HepG2 (cell line): ENCODE data around the gene PHLPP2. TPM values are rescaled to one million over a fixed set of nuclear protein-coding genes. Genes with fewer than 3 reads are reported as not detected.

Source experiments
- ATAC-seq: fragments of 200-7000 bp; cut with Tn5 transposase; 3 replicates; pipeline ENCODE4 v1.9.1; 2020; ENCODE audit warnings: mild to moderate bottlenecking, moderate library complexity
- BruUV-seq: library from RNA; stranded (reverse); fragments of 400-500 nt; replicated peaks from 2 replicates; lab custom pipeline; 2021; lab: Mats Ljungman, UMichigan
- CTCF ChIA-PET: fragments of 300-600 bp; formaldehyde crosslinking; extraction: SDS; loops from one replicate; lab custom pipeline; 2021; ENCODE audit warnings: low total read pairs, inconsistent platforms, low intra/inter-chr PET ratio; lab: Yijun Ruan, JAX
- POLR2A ChIA-PET: fragments of 350-600 bp; sonication (Branson Sonifier 250); formaldehyde crosslinking; loops from one replicate; lab custom pipeline; 2020; ENCODE audit warnings: antibody characterized with exemption, inconsistent platforms; lab: Yijun Ruan, JAX
- DNase-seq: peaks from one replicate; pipeline ENCODE4 v3.0.0-alpha.2; 2015; ENCODE audit warnings: low spot score
- FAIRE-seq: peaks from 3 replicates; lab custom pipeline; 2011; peaks lifted over from hg19 to GRCh38; lab: Jason Lieb, UNC
- H2AFZ ChIP-seq: one replicate; pipeline ENCODE4 v1.6.1; 2011; ENCODE audit warnings: low read length, inconsistent platforms
- H3K27ac ChIP-seq: fragments of 300-600 bp; 3 replicates; pipeline ENCODE4 v1.8.0; 2011; ENCODE audit warnings: mixed run types, mild to moderate bottlenecking, mixed read lengths, low read length, inconsistent platforms; ENCODE audit not compliant: insufficient read depth; ENCODE audit errors: extremely low read length
- H3K27me3 ChIP-seq, 2 experiments: fragments of 200-600 bp in 1 of 2; 2 replicates in 1 of 2; 3 replicates in 1 of 2; pipeline versions ENCODE4 v1.6.0 to v1.8.0; 2011; ENCODE audit warnings: low read length in 2 of 2, mild to moderate bottlenecking in 2 of 2, moderate library complexity in 2 of 2, inconsistent platforms in 1 of 2; ENCODE audit not compliant: insufficient read depth in 2 of 2, control insufficient read depth in 1 of 2
- H3K36me3 ChIP-seq, 2 experiments: fragments of 200-600 bp in 1 of 2; replicated peaks in 1 of 2; 2 replicates in 1 of 2; 3 replicates in 1 of 2; pipeline versions ENCODE4 v1.5.1 to v1.8.0; 2011; ENCODE audit warnings: low read length in 2 of 2, inconsistent platforms in 1 of 2; ENCODE audit not compliant: insufficient read depth in 2 of 2, control insufficient read depth in 1 of 2
- H3K4me1 ChIP-seq: 2 replicates; pipeline ENCODE4 v1.5.1; 2012; ENCODE audit warnings: low read length, inconsistent platforms; ENCODE audit not compliant: insufficient read depth
- H3K4me2 ChIP-seq: 2 replicates; pipeline ENCODE4 v1.6.0; 2011; ENCODE audit warnings: low read depth, low read length, inconsistent platforms
- H3K4me3 ChIP-seq, 3 experiments: fragments of 200-600 bp in 1 of 3; sonication (generic), shearing (Covaris generic) in 1 of 3; replicated peaks in 1 of 3; 2 replicates each; pipeline ENCODE4 v1.5.1; 2011 to 2016; ENCODE audit warnings: low read length in 3 of 3, inconsistent platforms in 2 of 3, low read depth in 2 of 3, mild to moderate bottlenecking in 2 of 3, control low read depth in 1 of 3, mixed read lengths in 1 of 3; ENCODE audit not compliant: insufficient read depth in 1 of 3
- H3K79me2 ChIP-seq: one replicate; pipeline ENCODE4 v1.6.1; 2011; ENCODE audit warnings: low read length, inconsistent platforms; ENCODE audit not compliant: insufficient read depth
- H3K9ac ChIP-seq: 2 replicates; pipeline ENCODE4 v1.6.0; 2011; ENCODE audit warnings: mild to moderate bottlenecking, low read depth, low read length, inconsistent platforms; ENCODE audit not compliant: insufficient read depth
- H3K9me3 ChIP-seq: 2 replicates; pipeline ENCODE4 v1.5.1; 2012; ENCODE audit warnings: mild to moderate bottlenecking, low read length
- H4K20me1 ChIP-seq: 2 replicates; pipeline ENCODE4 v1.6.0; 2011; ENCODE audit warnings: inconsistent platforms, mild to moderate bottlenecking, low read length, moderate library complexity; ENCODE audit not compliant: insufficient read depth
- CCDC6 ChIP-seq: sonication (generic); formaldehyde crosslinking; IDR thresholded peaks from 2 replicates; pipeline ENCODE4 v1.8.1; 2022; ENCODE audit warnings: mild to moderate bottlenecking, missing genetic modification reagents, moderate library complexity
- GMEB2 ChIP-seq: IDR thresholded peaks from 2 replicates; pipeline ENCODE4 v1.6.1; 2016; ENCODE audit warnings: missing biosample characterization, missing genetic modification reagents, low read depth
- HNRNPK ChIP-seq: fragments of 200-400 bp; formaldehyde crosslinking; IDR thresholded peaks from 2 replicates; pipeline ENCODE4 v1.6.1; 2018; ENCODE audit warnings: low read length, low read depth, moderate library complexity, mild to moderate bottlenecking; ENCODE audit not compliant: poor library complexity, severe bottlenecking
- MAFG ChIP-seq: sonication (generic); formaldehyde crosslinking; IDR thresholded peaks from 2 replicates; pipeline ENCODE4 v1.5.1; 2020; ENCODE audit warnings: mild to moderate bottlenecking, missing genetic modification reagents
- SIX4 ChIP-seq: sonication (generic); formaldehyde crosslinking; IDR thresholded peaks from 2 replicates; pipeline ENCODE4 v1.4.0; 2020; ENCODE audit warnings: missing genetic modification reagents
- ZNF260 ChIP-seq: sonication (generic); formaldehyde crosslinking; IDR thresholded peaks from 2 replicates; pipeline ENCODE4 v1.4.0; 2020; ENCODE audit warnings: missing genetic modification reagents, low read depth, mild to moderate bottlenecking, borderline replicate concordance
- ZNF557 ChIP-seq: sonication (generic); formaldehyde crosslinking; IDR thresholded peaks from 2 replicates; pipeline ENCODE4 v1.4.0; 2020; ENCODE audit warnings: missing genetic modification reagents
- ZNF740 ChIP-seq: sonication (generic); formaldehyde crosslinking; IDR thresholded peaks from 2 replicates; pipeline ENCODE4 v1.4.0; 2020; ENCODE audit warnings: missing genetic modification reagents
- WGBS: methylation state at CpG from one replicate; pipeline ENCODE4 v1.1.6; 2017; ENCODE audit warnings: low lambda C conversion rate; 5-methylcytosine and 5-hydroxymethylcytosine counted together
- in situ Hi-C: cut with HindIII; loops from 2 replicates; pipeline ENCODE4 v1.10.0; 2017; ENCODE audit warnings: low pct_unique_long_range_greater_than_20kb; ENCODE audit not compliant: extremely low pct_ligation_motif_present
- intact Hi-C: fragments of 100-400 bp; cut with micrococcal nuclease; formaldehyde crosslinking; loops from one replicate; pipeline ENCODE4 v1.10.0; 2022; ENCODE audit not compliant: unreplicated experiment
- polyA plus RNA-seq, 8 experiments: library from polyadenylated mRNA; depleted of rRNA in 3 of 8; stranded (reverse) in 7 of 8; unstranded in 1 of 8; fragments of >200 nt; fragmentation: Illumina TruSeq in 4 of 8; extraction: Trizol in 4 of 8; gene quantifications; 2 replicates each; pipeline versions ENCODE4 v1.2.1 to v1.2.3, GENCODE V29; 2011 to 2016; ENCODE audit warnings: low read depth in 4 of 8, missing spikeins in 1 of 8, mixed read lengths in 1 of 8; ENCODE audit not compliant: insufficient read depth in 1 of 8
- total RNA-seq, 5 experiments: library from RNA; depleted of rRNA; stranded (reverse); fragments of >200 nt; fragmentation: Illumina TruSeq; extraction: Trizol; gene quantifications; 2 replicates each; pipeline ENCODE4 v1.2.3, GENCODE V29; 2016; ENCODE audit warnings: low read depth in 1 of 5
- TF ChIP-seq, protein P1 (sequence below): sonication (generic); formaldehyde crosslinking; conservative IDR thresholded peaks from 2 replicates; pipeline ENCODE4 v1.4.0; 2020; ENCODE audit warnings: missing genetic modification reagents

The PHLPP2 gene
- total and polyA plus RNA-seq, 2 of the 13 experiments (the other 11 are each of a cell fraction or from before 2014, with no cell fraction given) = 8.9 TPM

GRCh38 chr16:71658771-71659170 lies 65.7 kb downstream of the PHLPP2 start:
- in situ Hi-C loops (no loop called here), intact Hi-C loops (no loop called here)
- Histone ChIP-seq H3K36me3 (peaks cover 14 to 49% of the 10 kb centered on the region in 2 experiments), H3K9ac (no peak overlapping the region), H3K9me3 (no peaks in the 10 kb centered on the region), H3K4me3 (no peak overlapping the region), H3K4me2 (no peak overlapping the region), H2AFZ (no peak overlapping the region), H3K27ac (no peak overlapping the region), H3K79me2 (no peaks in the 10 kb centered on the region), H3K4me1 (no peaks in the 10 kb centered on the region), H4K20me1 (no peaks in the 10 kb centered on the region), H3K27me3 (no peaks in the 10 kb centered on the region)
- FAIRE-seq (peak; percentile 40), ATAC-seq (no peak), DNase-seq (no peak)
- ChIA-PET POLR2A (no interaction called here), CTCF (no interaction called here)
- WGBS = 97% methylated on average over 4 of the region's 4 CpGs
- no TSS peak for BruUV-seq
- no peak for TF ChIP-seq SIX4 (CRISPR knock-in tag)
- TF ChIP-seq CCDC6 = no peak
- TF ChIP-seq MAFG (CRISPR knock-in tag) = no peak

GRCh38 chr16:71649704-71650103 lies 74.8 kb downstream of the PHLPP2 start:
- H3K79me2 ChIP-seq = no peaks in the 10 kb centered on the region
- ATAC-seq = no peak
- no peak overlapping the region for H3K9ac ChIP-seq
- no peak overlapping the region for H3K27ac ChIP-seq
- DNase-seq = no peak
- ChIA-PET CTCF (no interaction called here), POLR2A (no interaction called here)
- no peaks in the 10 kb centered on the region for H3K4me1 ChIP-seq
- peaks cover 4% of the 10 kb centered on the region; the same call in 1 of the 2 replicates for H4K20me1 ChIP-seq
- peaks cover 16 to 52% of the 10 kb centered on the region in 2 experiments; a peak in 4 of 5 replicates for H3K36me3 ChIP-seq
- H3K9me3 ChIP-seq = no peaks in the 10 kb centered on the region
- no peak for FAIRE-seq
- H3K4me2 ChIP-seq = no peak overlapping the region
- no peak overlapping the region for H3K4me3 ChIP-seq
- no TSS peak for BruUV-seq
- in situ Hi-C loops (no loop called here), intact Hi-C loops (loop anchor here (1.0 kb wide), 1 partner anchor 97 kb away; no protein-coding TSS in a partner anchor)
- TF ChIP-seq, protein P1, sequence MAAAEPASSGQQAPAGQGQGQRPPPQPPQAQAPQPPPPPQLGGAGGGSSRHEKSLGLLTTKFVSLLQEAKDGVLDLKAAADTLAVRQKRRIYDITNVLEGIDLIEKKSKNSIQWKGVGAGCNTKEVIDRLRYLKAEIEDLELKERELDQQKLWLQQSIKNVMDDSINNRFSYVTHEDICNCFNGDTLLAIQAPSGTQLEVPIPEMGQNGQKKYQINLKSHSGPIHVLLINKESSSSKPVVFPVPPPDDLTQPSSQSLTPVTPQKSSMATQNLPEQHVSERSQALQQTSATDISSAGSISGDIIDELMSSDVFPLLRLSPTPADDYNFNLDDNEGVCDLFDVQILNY (CRISPR knock-in tag) = no peak
- TF ChIP-seq ZNF740 (no peak), ZNF557 (CRISPR knock-in tag) (no peak), HNRNPK (no peak), ZNF260 (no peak), GMEB2 (CRISPR knock-in tag) (no peak)
- H3K27me3 ChIP-seq = no peaks in the 10 kb centered on the region
- H2AFZ ChIP-seq = no peak overlapping the region
- 96% methylated on average over 7 of the region's 7 CpGs for WGBS
